HS-27A (cell line): ENCODE data around the gene OGA.

ENCODE experiments used
- DNase-seq: peaks from one replicate; pipeline ENCODE4 v3.0.0-alpha.2; 2012; ENCODE audit warnings: low read depth, missing footprints

OGA gene

DNA sequence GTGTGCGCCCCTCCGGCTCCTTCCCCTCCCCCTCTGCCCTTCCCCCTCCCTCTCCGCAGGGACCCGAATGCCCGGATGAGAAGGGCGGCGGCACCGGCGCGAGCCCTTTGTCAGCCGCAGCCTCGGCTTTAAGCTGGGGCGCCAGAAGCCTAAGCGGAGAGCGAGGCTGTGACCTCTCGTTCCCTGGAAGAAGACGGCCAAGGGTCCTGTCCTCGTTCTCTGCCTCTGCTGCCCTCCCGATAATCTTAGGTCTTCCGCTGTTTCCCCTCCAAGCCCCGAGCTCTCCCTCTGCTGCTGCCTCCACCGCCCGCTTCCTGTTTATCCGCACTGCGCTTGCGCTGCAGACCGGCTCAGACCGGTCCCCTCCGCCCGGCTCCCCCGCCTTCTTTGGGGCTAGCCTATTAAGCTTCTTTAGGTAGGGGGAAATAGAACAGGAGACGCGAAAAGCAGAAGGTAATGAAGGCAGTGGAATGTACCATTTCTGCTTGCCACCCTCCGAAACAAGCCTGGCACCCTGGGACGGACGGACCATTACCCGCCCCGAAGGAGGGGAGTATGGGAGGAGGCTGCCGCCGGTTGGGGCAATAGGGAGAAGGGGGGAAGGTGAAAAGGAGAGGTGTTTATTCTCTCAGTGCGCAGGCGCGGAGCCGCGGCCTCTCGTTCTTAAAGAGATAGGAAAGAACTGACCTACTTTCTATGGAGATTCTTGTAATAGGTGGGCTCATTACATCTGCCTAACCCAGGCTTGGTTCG, at the start of gene OGA:
Gene OGA, minus strand, starts transcription at position 326 of the 753 bp plus-strand sequence. CDS start 422 bp downstream, outside the sequence.
- DNase-seq, result peak; percentile 91

- DNase-seq, result no peak
Observed at GRCh38 chr10:101867931-101868330, 49.7 kb upstream of the OGA start.

DNA sequence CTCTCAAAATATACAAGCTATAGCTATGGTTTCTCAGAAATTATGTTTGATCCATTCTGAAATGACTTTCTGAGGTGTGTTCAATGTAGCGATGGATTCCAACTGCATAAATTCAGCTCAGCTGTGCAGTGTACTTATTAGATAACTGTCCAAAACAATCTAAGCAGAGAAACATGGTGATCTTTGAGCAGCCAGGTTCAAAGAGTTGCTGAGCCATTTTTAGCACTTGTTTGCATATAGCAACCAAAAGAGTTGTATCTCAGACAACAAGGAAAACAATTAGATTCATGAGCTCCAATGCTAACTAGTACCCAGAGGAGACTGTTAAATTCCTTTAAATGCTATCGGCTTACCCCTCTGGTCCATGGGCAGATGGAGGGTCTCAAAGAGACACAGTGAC, 41.3 kb upstream of the OGA start:
- no peak for DNase-seq

DNA sequence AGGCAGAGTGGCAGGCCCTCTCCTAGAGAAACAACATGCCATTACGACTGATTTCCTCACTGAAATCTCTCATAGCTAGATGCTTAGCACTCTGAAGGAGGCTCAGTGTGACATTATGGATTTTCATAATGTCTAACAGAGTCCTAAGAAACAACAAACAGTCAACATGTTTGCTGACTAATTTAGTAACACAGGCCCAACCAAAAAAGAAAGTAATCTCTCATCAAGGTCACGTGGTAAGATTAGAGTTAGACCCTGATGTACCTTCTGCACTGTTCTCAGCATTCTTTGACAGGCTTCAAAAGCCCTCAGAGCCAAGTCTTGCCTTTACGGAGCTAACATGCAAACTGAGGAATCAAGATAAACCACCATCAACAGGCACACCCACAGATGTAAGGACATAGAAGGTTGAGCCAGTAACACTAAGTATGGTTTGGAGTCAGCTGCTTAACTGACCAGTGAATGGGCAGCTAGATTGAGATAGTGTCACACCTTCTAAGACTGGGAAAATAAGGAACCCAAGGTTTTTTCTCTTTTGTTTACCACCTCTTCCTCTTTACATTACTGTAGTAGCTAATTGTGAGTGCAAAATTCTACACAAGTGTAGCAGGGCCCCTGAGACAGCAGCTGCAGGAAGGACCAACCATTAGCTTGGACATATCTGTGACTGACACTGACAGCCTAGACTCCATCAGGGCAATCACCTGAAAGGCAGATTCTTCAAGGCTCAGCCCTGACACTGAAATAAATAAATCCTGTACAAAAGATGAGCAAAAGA, 40.7 kb upstream of the OGA start:
- DNase-seq, result no peak

DNA sequence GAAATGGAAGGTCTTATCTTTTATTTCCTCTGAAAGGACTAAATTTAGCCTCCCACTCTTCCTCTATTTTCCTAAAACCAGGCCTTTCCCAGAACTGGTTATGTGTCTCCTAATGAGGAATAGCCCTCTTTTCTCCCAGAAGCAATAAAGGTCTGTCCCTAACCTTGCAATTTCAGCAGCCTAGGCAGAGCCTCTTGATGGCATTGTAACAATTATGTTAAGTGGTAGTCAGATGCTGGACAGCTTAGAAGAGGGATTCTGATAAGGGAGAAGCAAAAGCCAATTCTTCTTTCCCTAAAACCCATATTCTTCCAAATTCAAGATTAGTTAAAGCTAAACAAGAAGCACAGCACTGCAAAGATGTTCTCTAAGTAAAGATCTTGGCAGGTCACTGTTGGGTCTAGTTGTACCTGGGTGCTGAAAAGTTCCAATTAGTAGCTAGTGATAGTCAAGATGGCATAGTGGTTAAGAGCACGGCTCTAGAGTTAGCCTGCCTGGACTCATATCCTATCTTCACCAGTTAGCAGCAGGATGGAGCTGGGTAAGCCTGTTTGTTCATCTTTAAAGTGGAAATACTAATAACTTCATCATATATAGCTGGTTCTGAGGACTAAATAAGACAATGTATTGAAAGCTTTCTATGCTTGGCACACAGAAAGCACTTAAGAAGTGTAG, 39.7 kb upstream of the OGA start:
- DNase-seq, result no peak

- DNase-seq, result no peak
Observed at GRCh38 chr10:101856626-101857025, 38.4 kb upstream of the OGA start.

GRCh38 chr10:101851411-101852116, 33.3 kb upstream of the OGA start:
- no peak for DNase-seq

DNA sequence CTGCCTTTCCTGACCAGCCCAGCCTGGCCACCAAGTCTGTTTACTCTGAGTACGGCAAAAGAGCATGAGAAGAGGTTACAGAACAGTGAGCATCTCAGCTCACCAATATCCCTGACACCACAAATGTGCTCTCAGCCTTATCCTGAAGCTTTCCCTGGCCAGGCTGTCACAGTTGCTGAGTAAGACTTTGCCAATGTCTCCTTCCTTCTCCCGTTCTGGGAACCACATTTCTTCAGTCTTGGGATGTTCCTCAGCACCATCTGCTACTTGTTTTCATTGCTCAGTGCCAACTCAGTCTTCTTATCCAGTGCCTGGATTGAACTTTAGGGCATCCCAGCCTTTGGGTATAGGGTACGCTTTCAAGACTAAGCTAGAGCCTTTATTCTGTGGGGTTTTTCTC, 32.5 kb upstream of the OGA start:
- DNase-seq, result no peak

- no peak for DNase-seq
Observed at GRCh38 chr10:101848894-101849351, 30.7 kb upstream of the OGA start.

DNA sequence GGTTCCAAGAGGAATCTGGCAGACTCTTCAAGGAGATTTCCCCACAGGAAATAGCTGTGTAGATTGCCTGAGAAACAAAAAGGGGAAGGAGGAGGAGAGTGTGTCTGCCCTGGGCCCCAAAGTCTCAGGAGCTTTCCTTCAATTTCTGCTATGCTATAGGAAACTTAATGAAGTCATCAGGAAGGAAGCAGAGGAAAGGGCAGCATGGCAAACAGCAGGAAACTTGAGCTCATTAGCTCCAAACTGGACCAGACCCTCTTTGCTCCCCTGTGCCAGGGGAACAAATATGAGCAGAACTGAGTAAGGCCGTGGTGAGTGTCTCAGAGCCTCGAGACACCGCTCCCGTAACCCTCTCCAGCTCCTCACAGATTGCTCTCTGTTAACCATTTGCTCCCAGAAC, 30.2 kb upstream of the OGA start:
- no peak for DNase-seq

- DNase-seq, result no peak
Observed at GRCh38 chr10:101845893-101846292, 27.6 kb upstream of the OGA start.

DNA sequence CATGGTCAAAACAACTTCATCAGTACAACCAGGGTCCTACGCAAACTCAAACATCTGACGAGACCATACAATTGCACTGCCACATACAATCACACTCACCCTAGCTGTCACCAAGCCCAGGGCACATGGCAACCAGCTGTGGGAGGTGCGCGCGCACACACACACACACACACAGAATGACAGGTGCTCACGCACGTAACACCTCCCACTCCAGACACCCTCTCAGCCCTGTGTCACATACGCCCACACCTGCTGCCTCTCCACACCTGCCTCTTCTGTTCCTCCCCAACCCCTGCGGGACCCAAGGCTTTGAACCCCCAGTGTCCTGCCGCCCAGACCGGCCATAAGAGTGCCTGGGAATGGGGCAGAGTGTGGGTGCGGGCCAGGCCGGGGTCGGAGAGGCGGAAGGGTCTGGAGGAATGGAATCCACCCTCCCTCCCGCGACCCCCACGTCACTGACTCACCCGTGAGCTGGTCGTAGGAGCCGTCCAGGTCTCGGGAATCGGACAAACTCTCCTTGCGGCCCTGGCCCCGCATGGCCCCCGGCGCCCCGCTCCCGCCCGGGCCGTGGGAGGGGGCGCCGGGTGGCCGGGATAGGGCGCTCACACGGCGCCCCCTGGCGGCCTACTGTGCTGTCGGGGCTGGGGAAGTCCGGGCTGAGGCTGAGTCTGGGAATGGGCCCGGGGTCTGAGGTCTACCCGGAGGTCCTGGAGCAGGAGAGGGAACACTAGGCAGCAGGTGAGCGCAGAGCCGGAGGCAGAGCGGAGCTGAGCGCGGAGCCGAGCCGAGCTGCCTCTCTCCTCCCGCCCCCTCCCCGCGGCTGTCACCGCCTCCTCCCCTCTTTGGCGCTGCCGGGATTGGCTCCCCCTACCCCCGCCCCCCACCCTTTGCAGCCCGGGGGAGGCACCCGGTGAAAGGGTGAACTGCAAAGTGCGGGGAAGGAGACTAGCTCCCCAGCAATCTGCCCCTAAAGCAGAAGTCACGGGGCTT, 25.1 kb upstream of the OGA start, which contains the start of gene KCNIP2:
Gene KCNIP2, minus strand, starts transcription at position 769 of the 990 bp plus-strand sequence. Its CDS starts 232 bp downstream, at position 537.
- no peak for DNase-seq

DNA sequence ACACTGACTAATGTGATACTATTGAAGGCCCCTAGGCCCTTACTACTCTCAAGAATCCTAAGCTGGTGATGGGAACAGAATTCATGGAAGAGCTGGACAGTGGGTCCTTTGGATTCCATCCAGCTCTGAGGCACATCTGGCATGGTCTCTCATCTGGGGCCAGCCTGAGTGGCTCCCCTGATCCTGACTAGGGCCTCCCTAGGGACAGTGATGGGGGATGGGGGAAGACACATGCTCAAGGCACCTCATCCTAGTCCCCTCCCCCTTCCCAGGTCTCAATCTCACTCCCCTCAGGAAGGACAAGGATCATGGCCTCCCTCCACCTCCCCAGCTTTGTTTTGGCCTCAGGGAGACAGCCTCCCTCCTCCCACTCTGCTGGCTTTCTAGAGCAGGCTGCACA, 23.6 kb upstream of the OGA start:
- DNase-seq, result no peak

DNA sequence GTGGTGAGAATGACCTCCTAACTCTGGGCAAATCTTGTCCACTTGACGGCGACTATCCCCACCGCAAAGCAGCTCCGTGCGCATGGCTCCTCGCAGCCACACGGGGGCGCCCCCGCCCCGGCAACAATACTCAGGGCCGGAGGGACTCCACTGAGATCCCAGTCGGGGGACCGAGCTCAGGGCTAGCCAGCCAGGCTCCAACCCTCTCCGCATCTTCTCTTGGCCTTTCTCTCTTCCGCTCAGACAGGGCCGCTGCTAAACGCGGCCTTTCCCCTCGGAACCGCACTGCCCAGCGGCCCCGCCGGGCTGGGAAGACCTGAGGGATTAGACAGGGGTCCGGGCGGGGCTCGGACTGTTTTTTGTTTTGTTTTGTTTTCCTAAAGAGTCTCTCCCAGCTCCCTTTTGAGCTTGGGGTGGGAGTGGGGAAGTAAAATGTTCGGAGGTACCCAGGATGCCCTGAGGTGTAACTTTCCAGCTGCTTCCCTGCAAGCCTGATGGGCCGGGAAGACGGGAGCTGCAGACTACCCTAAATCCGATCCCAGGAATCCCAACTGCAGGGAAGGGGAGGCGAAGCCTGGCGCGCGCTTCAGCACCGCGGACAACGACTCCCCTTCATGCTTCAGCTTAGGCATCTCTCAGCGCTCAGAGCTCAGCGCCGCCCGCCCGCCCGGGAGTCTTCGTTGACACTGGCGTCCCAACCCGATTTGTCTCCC, 22.7 kb upstream of the OGA start:
- DNase-seq, result no peak

- no peak for DNase-seq
Observed at GRCh38 chr10:101840102-101840684, 21.9 kb upstream of the OGA start.

GRCh38 chr10:101839416-101840063, 21.3 kb upstream of the OGA start:
- DNase-seq, result no peak

GRCh38 chr10:101839002-101839401, 20.8 kb upstream of the OGA start:
- DNase-seq, result no peak

DNA sequence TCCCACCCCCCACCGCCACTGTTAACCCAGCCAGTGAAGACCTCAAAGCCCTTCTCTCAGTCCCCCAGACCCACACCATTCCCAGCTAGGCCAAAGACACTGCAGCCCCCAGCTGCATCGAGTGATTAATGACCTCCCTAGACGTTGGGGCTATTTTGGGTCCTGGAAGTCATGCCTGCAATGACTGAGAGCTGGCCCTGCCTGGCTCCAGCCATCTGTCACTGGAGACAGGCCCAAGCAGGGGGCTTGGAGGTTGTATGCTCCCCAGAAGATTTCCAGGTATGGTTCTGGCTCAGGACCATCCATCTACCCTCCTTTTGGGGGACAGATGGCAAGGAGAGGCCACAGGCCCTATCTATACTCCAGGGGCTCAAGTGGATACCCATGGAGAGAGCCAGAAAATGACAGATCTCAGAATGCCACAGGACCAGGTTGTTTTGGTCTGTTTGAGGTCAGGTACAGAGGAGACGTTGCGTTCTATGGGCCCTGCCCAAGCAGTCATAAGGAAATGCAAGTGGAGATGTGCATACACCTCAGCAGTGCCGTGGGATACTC, 20.2 kb upstream of the OGA start:
- no peak for DNase-seq

GRCh38 chr10:101837748-101838147, 19.5 kb upstream of the OGA start:
- DNase-seq, result no peak
